Parathyroid adenoma (tissue), 2 donors: ENCODE results near the gene SLC1A4.

Experiments used
- H2AFZ ChIP-seq: fragments of 300-600 bp; sonication (generic); one replicate; pipeline ENCODE4 v1.7.0; 2017; ENCODE audit warnings: antibody characterized with exemption, mild to moderate bottlenecking
- H3K27ac ChIP-seq: fragments of 300-600 bp; sonication (generic); one replicate; pipeline ENCODE4 v1.7.0; 2017
- H3K27me3 ChIP-seq: fragments of 300-600 bp; sonication (generic); one replicate; pipeline ENCODE4 v1.7.0; 2017; ENCODE audit warnings: low read length; ENCODE audit not compliant: control insufficient read depth, insufficient read depth
- H3K36me3 ChIP-seq: fragments of 300-600 bp; sonication (generic); one replicate; pipeline ENCODE4 v1.7.0; 2017; ENCODE audit warnings: low read length; ENCODE audit not compliant: control insufficient read depth, insufficient read depth
- H3K4me1 ChIP-seq: fragments of 300-600 bp; sonication (generic); one replicate; pipeline ENCODE4 v1.7.0; 2017; ENCODE audit warnings: control low read depth
- H3K4me2 ChIP-seq: fragments of 300-600 bp; sonication (generic); one replicate; pipeline ENCODE4 v1.7.0; 2017; ENCODE audit warnings: low read length
- H3K4me3 ChIP-seq: fragments of 300-600 bp; sonication (generic); one replicate; pipeline ENCODE4 v1.7.0; 2017; ENCODE audit warnings: low read depth, low read length
- H3K79me2 ChIP-seq: fragments of 300-600 bp; sonication (generic); one replicate; pipeline ENCODE4 v1.7.0; 2017; ENCODE audit warnings: control low read depth
- H3K9ac ChIP-seq: fragments of 300-600 bp; sonication (generic); one replicate; pipeline ENCODE4 v1.7.0; 2017; ENCODE audit warnings: mild to moderate bottlenecking
- H3K9me3 ChIP-seq: fragments of 300-600 bp; sonication (generic); one replicate; pipeline ENCODE4 v1.7.0; 2017; ENCODE audit warnings: low read length; ENCODE audit not compliant: control insufficient read depth
- CTCF ChIP-seq: fragments of 300-600 bp; sonication (generic); IDR thresholded peaks from one replicate; pipeline ENCODE4 v1.7.0; 2017; ENCODE audit warnings: antibody characterized with exemption, mild to moderate bottlenecking
- donor health status: primary hyperparathyroidism.

Gene SLC1A4

GRCh38 chr2:65071499-65072180 lies 82.4 kb downstream of the SLC1A4 start:
- H3K27me3 ChIP-seq = no peaks in the 10 kb centered on the region
- H3K4me2 ChIP-seq = no peak overlapping the region
- H3K4me3 ChIP-seq = no peak overlapping the region
- no peak overlapping the region for H3K27ac ChIP-seq
- no peak overlapping the region for H2AFZ ChIP-seq
- no peak overlapping the region for H3K9ac ChIP-seq
- no peak for TF ChIP-seq CTCF
- H3K4me1 ChIP-seq = peaks cover 13% of the 10 kb centered on the region
- H3K79me2 ChIP-seq = no peaks in the 10 kb centered on the region
- H3K9me3 ChIP-seq = no peaks in the 10 kb centered on the region
- H3K36me3 ChIP-seq = no peaks in the 10 kb centered on the region

GRCh38 chr2:65072181-65072970 lies 83.2 kb downstream of the SLC1A4 start:
- Histone ChIP-seq H3K4me1 (peaks cover 13% of the 10 kb centered on the region), H3K4me2 (no peak overlapping the region), H3K9me3 (no peaks in the 10 kb centered on the region), H3K27me3 (no peaks in the 10 kb centered on the region), H3K79me2 (no peaks in the 10 kb centered on the region), H3K4me3 (no peak overlapping the region), H3K36me3 (no peaks in the 10 kb centered on the region), H3K27ac (no peak overlapping the region), H3K9ac (no peak overlapping the region), H2AFZ (no peak overlapping the region)
- no peak for TF ChIP-seq CTCF
